ENCODE data around the gene CFAP157. TPM values are rescaled to one million over a fixed set of nuclear protein-coding genes. Genes with fewer than 3 reads are reported as not detected.

Gene CFAP157
- total RNA-seq, 4 donors from 2014 or later, result 0.27 TPM; not detected in 3

DNA sequence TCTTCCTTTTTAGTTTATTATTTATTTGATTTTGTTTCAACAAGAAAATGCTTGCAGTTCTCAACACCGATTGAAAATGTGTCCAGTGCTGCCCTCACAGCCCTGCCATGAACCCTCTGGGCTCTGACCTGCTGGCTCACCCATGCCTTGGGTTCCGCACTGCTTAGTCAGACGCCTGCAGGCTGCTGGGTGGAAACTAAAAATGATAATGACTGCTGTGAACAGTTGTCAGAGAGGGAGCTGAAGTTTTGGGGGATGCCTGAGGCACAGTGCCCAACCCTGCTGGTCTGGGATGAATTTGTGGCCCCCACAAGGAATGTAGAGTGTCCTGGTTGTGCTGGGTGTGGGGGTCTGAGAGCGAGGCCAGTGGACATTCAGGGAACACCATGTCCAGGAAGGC, 22.2 kb upstream of the CFAP157 start:
- Histone ChIP-seq H3K27ac (no peak overlapping the region), H3K36me3 (peaks cover 0 to 38% (median 0%) of the 10 kb centered on the region in 3 donors), H3K27me3 (no peaks in the 10 kb centered on the region), H3K9me3 (no peaks in the 10 kb centered on the region), H3K4me1 (no peaks in the 10 kb centered on the region), H3K4me3 (no peak overlapping the region)
- TF ChIP-seq POLR2A (IDR thresholded peaks at IDR 0.05), result no peak
- TF ChIP-seq, protein P1, sequence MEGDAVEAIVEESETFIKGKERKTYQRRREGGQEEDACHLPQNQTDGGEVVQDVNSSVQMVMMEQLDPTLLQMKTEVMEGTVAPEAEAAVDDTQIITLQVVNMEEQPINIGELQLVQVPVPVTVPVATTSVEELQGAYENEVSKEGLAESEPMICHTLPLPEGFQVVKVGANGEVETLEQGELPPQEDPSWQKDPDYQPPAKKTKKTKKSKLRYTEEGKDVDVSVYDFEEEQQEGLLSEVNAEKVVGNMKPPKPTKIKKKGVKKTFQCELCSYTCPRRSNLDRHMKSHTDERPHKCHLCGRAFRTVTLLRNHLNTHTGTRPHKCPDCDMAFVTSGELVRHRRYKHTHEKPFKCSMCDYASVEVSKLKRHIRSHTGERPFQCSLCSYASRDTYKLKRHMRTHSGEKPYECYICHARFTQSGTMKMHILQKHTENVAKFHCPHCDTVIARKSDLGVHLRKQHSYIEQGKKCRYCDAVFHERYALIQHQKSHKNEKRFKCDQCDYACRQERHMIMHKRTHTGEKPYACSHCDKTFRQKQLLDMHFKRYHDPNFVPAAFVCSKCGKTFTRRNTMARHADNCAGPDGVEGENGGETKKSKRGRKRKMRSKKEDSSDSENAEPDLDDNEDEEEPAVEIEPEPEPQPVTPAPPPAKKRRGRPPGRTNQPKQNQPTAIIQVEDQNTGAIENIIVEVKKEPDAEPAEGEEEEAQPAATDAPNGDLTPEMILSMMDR (IDR thresholded peaks at IDR 0.05), result no peak
- DNase-seq, result no peak

DNA sequence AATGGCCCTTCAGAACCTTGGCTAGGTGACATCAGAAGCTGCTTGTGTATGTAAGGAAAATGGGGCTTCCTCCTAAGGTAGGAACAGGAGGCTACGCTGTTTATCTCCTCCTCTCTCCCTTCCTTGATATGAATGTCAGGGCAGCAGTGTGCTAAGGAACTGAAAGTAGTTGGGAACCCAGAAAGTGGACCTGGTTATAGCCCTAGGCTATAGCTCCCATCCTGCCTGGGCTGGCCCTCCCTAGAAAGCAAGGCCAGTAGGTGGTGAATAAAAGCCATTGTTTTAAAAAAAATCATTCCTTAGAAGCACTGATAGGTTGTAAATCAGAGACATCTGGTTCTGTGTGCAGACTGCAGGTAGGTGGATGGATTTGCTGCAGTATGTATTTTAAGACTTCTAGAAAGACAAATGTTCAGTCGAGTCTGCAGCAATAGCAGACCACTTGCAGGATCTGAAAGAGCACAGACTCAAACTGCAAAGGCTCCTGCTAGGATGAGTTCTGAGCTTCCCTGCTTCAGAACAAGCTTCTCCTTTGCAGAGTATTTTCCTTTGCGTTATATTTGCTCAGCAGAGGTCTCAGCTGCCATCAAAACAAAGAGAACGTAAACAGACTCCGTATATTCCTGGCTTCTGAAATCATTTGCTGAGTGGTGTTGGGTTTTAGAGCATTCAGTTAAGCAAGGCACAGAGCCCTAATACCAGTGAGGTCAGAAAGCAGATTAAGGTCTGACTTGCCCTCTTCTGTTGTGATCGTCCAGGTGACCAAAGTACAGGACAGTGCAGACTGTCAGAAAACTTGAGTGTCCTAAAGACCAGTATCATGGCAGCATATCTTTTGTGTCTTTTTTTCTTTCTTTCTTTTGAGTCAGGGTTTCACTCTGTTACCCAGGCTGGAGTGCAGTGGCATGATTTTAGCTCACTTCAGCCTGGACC, 20.1 kb upstream of the CFAP157 start:
- Histone ChIP-seq H3K27me3 (no peaks in the 10 kb centered on the region), H3K9me3 (no peaks in the 10 kb centered on the region), H3K4me3 (no peak overlapping the region), H3K4me1 (no peaks in the 10 kb centered on the region), H3K36me3 (peaks cover 0 to 24% (median 0%) of the 10 kb centered on the region in 3 donors), H3K27ac (no peak overlapping the region)
- no peak for DNase-seq
- TF ChIP-seq POLR2A (IDR thresholded peaks at IDR 0.05), result no peak
- TF ChIP-seq, protein P1 (IDR thresholded peaks at IDR 0.05), result no peak

DNA sequence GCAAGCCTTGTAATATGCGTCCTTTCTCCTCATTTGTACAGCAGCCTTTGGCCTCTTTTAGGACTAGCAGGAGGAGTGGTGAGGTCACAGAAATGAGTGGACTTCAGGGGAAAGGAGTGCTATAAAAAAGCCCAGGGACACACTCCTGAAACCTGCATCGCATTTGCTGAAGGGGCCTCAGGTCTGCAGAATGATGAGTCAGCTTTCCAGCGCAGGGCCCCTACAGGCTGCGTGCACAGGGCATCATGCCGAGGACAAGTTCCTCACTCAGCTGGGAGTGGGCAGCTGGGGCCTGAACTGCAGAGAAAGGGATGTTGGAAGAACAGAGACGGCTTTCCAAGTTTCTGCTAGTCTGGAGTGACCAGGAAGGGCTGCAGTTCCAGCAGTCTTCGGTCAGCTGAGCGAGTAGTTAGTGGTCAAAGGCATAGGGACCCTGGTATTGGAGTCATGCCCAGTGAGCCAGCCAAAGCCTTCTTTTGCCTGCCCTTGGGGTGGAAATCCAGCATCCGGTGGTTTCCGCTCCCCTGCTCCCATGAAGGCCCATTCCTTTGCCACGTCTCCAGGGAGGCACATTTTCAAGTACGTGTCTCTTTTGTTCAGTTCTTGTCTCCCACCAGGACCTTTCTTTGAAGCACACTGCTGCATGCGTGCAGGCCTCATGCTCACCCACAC, 17.3 kb upstream of the CFAP157 start:
- peaks cover 0 to 8% (median 0%) of the 10 kb centered on the region in 3 donors for H3K36me3 ChIP-seq
- H3K27me3 ChIP-seq, result no peaks in the 10 kb centered on the region
- no peak overlapping the region for H3K27ac ChIP-seq
- H3K4me3 ChIP-seq, result no peak overlapping the region
- TF ChIP-seq, protein P1 (IDR thresholded peaks at IDR 0.05), result no peak
- TF ChIP-seq POLR2A (IDR thresholded peaks at IDR 0.05), result no peak
- no peaks in the 10 kb centered on the region for H3K9me3 ChIP-seq
- no peaks in the 10 kb centered on the region for H3K4me1 ChIP-seq
- DNase-seq, result no peak

DNA sequence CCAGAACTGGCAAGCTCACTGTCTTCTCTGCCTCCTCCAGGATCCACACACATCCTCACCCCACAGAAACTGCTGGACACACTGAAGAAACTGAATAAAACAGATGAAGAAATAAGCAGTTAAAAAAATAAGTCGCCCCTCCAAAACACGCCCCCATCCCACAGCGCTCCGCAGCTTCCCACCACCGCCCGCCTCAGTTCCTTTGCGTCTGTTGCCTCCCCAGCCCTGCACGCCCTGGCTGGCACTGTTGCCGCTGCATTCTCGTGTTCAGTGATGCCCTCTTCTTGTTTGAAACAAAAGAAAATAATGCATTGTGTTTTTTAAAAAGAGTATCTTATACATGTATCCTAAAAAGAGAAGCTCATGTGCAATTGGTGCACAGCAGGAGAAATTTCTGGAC, 16.1 kb upstream of the CFAP157 start:
- H3K36me3 ChIP-seq, result peaks cover 0 to 8% (median 0%) of the 10 kb centered on the region in 3 donors

DNA sequence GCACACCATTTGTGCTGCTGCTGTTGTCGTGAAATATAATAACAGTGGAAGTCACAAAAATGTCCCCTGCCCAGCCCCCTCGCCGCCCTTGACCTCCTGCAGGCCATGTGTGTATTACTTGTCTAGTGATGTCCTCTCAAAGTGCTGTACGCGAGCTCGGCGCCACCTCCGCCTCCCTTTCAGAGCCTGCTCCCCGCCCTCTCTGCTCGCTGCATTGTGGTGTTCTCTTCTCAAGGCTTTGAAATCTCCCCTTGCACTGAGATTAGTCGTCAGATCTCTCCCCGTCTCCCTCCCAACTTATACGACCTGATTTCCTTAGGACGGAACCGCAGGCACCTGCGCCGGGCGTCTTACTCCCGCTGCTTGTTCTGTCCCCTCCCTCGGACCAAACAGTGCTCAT, 14.7 kb upstream of the CFAP157 start:
- no peaks in the 10 kb centered on the region for H3K9me3 ChIP-seq
- H3K27me3 ChIP-seq, result no peaks in the 10 kb centered on the region
- H3K4me1 ChIP-seq, result no peaks in the 10 kb centered on the region
- H3K36me3 ChIP-seq, result peaks cover 0 to 8% (median 0%) of the 10 kb centered on the region in 3 donors
- TF ChIP-seq POLR2A (IDR thresholded peaks at IDR 0.05), result no peak
- TF ChIP-seq, protein P1 (IDR thresholded peaks at IDR 0.05), result no peak
- no peak overlapping the region for H3K27ac ChIP-seq
- no peak for DNase-seq
- H3K4me3 ChIP-seq, result no peak overlapping the region

More for the DNA sequence above, 16.1 kb upstream of the CFAP157 start:
- Histone ChIP-seq H3K4me1 (no peaks in the 10 kb centered on the region), H3K9me3 (no peaks in the 10 kb centered on the region), H3K27me3 (no peaks in the 10 kb centered on the region), H3K4me3 (no peak overlapping the region), H3K27ac (no peak overlapping the region)
- DNase-seq, result no peak
- TF ChIP-seq, protein P1 (IDR thresholded peaks at IDR 0.05), result no peak
- no peak for TF ChIP-seq POLR2A (IDR thresholded peaks at IDR 0.05)

Measured in Peyer's patch (tissue), 4 donors.